Liver (tissue), 3 donors: ENCODE results near the gene NLRP5.

Experiments
- FOXA2 ChIP-seq: IDR thresholded peaks from 2 replicates; pipeline ENCODE4 v1.6.1; 2016; ENCODE audit warnings: antibody characterized with exemption
- GABPA ChIP-seq, 2 donors: IDR thresholded peaks in 1 of 2; conservative IDR thresholded peaks in 1 of 2; 2 replicates each; pipeline ENCODE4 v1.6.1; 2016; ENCODE audit warnings: antibody characterized with exemption in 2 of 2, mild to moderate bottlenecking in 1 of 2, moderate library complexity in 1 of 2
- JUND ChIP-seq, 2 donors: IDR thresholded peaks; 2 replicates each; pipeline ENCODE4 v1.6.1; 2016; ENCODE audit warnings: antibody characterized with exemption in 2 of 2
- RXRA ChIP-seq, 2 donors: IDR thresholded peaks; 2 replicates each; pipeline ENCODE4 v1.6.1; 2017 to 2018; ENCODE audit warnings: antibody characterized with exemption in 2 of 2, mild to moderate bottlenecking in 1 of 2
- SP1 ChIP-seq: IDR thresholded peaks from 2 replicates; pipeline ENCODE4 v1.6.1; 2018; ENCODE audit warnings: antibody characterized with exemption, mild to moderate bottlenecking
- TAF1 ChIP-seq: conservative IDR thresholded peaks from 2 replicates; pipeline ENCODE4 v1.6.1; 2016; ENCODE audit warnings: antibody characterized with exemption, mild to moderate bottlenecking
- TF ChIP-seq, protein P1 (sequence below): fragments of 150-350 bp; IDR thresholded peaks from 2 replicates; pipeline ENCODE4 v1.5.1; 2017; ENCODE audit warnings: improper control_type of control experiment, low read depth, low read length; ENCODE audit not compliant: missing input control
- TF ChIP-seq, protein P2 (sequence below): IDR thresholded peaks from 2 replicates; pipeline ENCODE4 v1.6.1; 2016; ENCODE audit warnings: antibody characterized with exemption
- TF ChIP-seq, protein P3 (sequence below): IDR thresholded peaks from 2 replicates; pipeline ENCODE4 v1.6.1; 2016; ENCODE audit warnings: antibody characterized with exemption, mild to moderate bottlenecking
- TF ChIP-seq, protein P4 (sequence below): IDR thresholded peaks from 2 replicates; pipeline ENCODE4 v1.6.1; 2016; ENCODE audit warnings: antibody characterized with exemption
- TF ChIP-seq, protein P5 (sequence below): IDR thresholded peaks from 2 replicates; pipeline ENCODE4 v1.6.1; 2016; ENCODE audit warnings: antibody characterized with exemption
- donor health status: healthy.
- donor health status: healthy.

DNA sequence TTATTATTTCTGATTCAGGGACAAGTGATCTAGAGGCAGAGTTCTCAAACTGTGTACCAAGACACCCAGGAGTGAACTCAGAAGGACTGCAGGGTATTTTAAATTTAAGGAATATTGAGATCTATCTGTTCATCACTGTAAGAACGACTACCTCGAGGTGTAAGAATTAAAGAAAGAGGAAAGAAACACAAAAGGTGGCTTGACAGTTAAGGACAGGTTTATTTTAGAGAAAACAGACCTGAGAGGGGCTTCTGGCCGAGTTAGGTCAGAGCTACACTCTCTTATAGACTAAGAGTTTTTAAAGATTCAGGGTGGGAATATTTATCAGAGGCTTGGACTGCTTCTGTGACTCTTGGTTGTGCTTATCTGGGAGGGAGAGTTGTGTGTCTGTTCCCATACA, 12.6 kb upstream of the NLRP5 start:
- no peak for TF ChIP-seq FOXA2
- TF ChIP-seq, protein P1, sequence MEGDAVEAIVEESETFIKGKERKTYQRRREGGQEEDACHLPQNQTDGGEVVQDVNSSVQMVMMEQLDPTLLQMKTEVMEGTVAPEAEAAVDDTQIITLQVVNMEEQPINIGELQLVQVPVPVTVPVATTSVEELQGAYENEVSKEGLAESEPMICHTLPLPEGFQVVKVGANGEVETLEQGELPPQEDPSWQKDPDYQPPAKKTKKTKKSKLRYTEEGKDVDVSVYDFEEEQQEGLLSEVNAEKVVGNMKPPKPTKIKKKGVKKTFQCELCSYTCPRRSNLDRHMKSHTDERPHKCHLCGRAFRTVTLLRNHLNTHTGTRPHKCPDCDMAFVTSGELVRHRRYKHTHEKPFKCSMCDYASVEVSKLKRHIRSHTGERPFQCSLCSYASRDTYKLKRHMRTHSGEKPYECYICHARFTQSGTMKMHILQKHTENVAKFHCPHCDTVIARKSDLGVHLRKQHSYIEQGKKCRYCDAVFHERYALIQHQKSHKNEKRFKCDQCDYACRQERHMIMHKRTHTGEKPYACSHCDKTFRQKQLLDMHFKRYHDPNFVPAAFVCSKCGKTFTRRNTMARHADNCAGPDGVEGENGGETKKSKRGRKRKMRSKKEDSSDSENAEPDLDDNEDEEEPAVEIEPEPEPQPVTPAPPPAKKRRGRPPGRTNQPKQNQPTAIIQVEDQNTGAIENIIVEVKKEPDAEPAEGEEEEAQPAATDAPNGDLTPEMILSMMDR: no peak
- TF ChIP-seq, protein P2, sequence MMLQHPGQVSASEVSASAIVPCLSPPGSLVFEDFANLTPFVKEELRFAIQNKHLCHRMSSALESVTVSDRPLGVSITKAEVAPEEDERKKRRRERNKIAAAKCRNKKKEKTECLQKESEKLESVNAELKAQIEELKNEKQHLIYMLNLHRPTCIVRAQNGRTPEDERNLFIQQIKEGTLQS: no peak
- TF ChIP-seq JUND (IDR thresholded peaks at IDR 0.05): no peak
- TF ChIP-seq, protein P3, sequence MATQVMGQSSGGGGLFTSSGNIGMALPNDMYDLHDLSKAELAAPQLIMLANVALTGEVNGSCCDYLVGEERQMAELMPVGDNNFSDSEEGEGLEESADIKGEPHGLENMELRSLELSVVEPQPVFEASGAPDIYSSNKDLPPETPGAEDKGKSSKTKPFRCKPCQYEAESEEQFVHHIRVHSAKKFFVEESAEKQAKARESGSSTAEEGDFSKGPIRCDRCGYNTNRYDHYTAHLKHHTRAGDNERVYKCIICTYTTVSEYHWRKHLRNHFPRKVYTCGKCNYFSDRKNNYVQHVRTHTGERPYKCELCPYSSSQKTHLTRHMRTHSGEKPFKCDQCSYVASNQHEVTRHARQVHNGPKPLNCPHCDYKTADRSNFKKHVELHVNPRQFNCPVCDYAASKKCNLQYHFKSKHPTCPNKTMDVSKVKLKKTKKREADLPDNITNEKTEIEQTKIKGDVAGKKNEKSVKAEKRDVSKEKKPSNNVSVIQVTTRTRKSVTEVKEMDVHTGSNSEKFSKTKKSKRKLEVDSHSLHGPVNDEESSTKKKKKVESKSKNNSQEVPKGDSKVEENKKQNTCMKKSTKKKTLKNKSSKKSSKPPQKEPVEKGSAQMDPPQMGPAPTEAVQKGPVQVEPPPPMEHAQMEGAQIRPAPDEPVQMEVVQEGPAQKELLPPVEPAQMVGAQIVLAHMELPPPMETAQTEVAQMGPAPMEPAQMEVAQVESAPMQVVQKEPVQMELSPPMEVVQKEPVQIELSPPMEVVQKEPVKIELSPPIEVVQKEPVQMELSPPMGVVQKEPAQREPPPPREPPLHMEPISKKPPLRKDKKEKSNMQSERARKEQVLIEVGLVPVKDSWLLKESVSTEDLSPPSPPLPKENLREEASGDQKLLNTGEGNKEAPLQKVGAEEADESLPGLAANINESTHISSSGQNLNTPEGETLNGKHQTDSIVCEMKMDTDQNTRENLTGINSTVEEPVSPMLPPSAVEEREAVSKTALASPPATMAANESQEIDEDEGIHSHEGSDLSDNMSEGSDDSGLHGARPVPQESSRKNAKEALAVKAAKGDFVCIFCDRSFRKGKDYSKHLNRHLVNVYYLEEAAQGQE: no peak
- TF ChIP-seq, protein P4, sequence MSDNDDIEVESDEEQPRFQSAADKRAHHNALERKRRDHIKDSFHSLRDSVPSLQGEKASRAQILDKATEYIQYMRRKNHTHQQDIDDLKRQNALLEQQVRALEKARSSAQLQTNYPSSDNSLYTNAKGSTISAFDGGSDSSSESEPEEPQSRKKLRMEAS: no peak
- no peak for TF ChIP-seq GABPA (IDR thresholded peaks at IDR 0.05 in 1 of 2, conservative IDR thresholded peaks at IDR 0.05 in 1 of 2)
- no peak for TF ChIP-seq SP1
- no peak for TF ChIP-seq TAF1
- TF ChIP-seq, protein P5, sequence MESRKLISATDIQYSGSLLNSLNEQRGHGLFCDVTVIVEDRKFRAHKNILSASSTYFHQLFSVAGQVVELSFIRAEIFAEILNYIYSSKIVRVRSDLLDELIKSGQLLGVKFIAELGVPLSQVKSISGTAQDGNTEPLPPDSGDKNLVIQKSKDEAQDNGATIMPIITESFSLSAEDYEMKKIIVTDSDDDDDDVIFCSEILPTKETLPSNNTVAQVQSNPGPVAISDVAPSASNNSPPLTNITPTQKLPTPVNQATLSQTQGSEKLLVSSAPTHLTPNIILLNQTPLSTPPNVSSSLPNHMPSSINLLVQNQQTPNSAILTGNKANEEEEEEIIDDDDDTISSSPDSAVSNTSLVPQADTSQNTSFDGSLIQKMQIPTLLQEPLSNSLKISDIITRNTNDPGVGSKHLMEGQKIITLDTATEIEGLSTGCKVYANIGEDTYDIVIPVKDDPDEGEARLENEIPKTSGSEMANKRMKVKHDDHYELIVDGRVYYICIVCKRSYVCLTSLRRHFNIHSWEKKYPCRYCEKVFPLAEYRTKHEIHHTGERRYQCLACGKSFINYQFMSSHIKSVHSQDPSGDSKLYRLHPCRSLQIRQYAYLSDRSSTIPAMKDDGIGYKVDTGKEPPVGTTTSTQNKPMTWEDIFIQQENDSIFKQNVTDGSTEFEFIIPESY: no peak
- TF ChIP-seq RXRA (IDR thresholded peaks at IDR 0.05): no peak
